LNCAP (cell line): ENCODE results near the gene SEPSECS.

ENCODE experiments used
- TF ChIP-seq, protein P1 (sequence below): fragments of 450-650 bp; IDR thresholded peaks from 2 replicates; pipeline ENCODE4 v1.5.1; 2017; ENCODE audit warnings: mild to moderate bottlenecking

The SEPSECS gene

DNA sequence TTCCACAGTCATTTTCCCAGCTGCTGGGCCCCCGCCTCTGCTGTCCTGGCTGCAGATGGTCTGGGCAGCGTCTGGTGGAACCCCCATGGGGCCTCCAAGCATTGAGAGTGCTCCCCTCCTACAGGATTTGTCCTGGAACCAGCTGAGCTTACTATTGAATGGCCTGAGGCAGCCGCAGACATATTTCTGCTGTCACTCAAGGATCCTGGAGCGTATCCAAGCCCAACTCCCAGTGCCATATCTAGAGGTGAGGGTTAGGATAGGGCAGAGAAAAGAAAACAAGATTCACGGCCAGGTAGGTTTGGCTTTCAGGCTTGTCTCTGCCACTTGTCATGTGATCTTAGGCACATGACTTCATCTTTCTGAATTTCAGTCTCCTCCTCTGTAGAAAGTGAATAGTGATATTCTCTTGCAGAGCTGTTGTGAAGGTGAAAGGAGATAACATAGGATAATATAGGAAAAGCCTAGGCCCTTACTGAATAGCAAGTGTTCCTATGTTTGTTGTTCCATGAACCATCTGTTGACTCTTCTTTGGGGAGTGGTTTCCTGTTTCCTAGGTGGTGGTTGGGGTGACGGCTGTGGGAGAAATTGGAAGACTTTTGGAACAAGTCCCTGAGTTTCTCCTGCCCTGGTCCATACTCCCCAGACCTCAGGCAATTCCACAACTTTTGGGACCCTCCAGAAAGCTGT lies 52.3 kb downstream of the SEPSECS start:
- TF ChIP-seq, protein P1, sequence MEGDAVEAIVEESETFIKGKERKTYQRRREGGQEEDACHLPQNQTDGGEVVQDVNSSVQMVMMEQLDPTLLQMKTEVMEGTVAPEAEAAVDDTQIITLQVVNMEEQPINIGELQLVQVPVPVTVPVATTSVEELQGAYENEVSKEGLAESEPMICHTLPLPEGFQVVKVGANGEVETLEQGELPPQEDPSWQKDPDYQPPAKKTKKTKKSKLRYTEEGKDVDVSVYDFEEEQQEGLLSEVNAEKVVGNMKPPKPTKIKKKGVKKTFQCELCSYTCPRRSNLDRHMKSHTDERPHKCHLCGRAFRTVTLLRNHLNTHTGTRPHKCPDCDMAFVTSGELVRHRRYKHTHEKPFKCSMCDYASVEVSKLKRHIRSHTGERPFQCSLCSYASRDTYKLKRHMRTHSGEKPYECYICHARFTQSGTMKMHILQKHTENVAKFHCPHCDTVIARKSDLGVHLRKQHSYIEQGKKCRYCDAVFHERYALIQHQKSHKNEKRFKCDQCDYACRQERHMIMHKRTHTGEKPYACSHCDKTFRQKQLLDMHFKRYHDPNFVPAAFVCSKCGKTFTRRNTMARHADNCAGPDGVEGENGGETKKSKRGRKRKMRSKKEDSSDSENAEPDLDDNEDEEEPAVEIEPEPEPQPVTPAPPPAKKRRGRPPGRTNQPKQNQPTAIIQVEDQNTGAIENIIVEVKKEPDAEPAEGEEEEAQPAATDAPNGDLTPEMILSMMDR: no peak

DNA sequence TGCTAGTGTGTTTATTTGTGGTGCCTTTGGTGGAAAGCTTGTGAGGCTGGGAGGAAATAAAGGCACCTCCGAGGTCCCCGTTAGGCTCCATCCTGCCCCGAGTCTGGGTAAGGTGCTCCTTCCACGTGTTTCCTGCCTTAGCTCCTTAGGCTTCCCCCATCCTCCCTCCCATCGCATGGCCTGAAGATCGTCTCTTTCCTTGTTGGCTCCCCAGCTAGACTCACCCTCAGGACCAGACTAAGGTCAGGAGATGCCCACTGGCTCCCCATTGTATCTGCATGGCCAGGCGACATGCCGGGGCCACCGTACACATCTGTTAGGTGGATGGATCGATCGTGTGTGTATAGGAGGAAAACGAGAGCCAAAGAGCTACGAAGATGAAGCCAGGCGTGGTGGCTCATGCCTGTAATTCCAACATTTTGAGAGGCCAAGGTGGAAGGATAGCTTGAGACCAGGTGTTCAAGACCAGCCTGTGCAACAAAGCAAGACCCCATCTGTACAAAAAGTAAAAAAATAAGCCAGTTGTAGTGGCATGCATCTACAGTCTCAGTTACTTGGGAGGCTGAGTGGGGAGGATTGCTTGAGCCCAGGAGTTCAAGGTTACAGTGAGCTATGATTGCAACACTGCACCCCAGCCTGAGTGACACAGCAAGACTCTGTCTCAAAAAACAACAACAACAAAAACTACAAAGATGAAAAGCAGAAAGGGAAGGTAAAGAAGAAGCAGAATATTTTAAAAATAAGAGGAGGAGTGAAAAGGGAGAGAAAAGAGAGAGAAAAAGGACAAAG lies 53.7 kb downstream of the SEPSECS start:
- TF ChIP-seq, protein P1: no peak

DNA sequence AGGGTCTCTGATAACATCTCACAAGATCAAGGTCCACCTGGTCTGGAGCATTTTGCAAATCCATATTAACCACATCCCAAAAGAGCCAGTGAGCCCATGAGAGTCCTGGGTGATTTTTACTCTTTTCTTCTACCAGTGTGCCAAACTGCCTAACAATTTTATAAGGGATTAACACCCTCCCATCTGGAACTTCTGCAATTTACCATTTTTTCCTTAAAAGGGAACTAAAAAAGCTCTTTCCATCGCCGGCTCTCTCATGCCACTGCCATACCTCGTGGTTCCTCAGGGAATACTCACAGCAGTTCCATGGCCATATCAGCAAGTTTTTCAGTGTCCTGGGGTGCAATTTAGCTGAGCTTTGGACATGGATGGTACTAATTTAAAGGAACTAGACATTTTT lies 55.7 kb downstream of the SEPSECS start:
- TF ChIP-seq, protein P1: no peak

DNA sequence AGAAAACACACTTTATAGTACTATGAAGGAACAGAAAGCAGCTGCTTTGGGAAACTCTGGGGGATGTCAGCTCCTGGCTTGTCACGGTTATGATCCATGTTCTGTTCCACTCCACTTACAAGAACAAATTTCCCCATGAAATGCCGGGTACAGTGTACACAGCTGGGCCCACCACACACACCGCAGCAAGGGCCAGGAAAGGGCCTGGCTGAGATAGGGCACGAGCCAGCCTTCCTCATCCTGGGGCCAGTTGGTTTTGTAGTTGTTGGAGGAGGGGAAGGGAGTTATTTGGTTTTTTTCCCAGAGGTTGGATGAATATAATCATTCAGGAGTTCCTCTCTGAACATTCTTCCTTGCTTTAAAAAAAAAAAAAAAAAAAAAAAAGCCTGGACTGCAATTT lies 56.8 kb downstream of the SEPSECS start:
- TF ChIP-seq, protein P1: no peak

DNA sequence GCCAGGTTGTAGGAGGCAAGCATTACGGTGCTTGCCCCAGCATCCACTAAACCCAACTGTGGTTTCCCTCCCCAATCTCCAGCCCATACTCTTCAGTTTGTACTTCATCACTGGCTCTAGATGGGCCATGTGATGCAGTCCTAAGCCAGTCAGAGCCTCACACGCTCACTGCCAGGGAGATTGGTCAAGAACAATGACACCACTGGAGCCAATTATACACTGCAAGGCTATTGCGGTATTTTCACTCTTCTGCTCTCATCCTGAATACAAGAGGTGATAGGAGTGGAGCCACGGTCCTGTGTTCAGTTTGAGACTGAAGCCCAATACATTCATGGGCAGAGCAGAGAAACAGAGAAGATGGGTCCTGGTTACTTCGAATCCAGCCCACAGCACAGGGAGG lies 58.4 kb downstream of the SEPSECS start:
- TF ChIP-seq, protein P1: no peak

DNA sequence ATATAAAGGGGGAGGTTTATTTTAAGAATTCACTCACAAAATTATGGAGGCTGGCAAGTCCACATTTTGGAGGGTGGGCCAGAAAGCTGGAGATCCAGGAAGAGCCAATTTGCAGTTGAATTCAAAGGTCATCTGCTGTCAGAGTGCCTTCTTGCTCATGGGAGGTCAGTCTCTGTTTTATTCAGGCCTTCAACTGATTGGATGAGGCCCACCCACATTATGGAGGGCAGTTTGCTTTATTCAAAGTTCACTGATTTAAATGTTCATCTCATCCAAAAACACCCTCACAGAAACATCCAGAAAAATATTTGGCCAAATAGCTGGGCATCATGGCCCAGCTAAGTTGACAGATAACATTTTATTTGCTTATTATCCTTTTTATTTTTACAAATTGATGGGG lies 59.5 kb downstream of the SEPSECS start:
- TF ChIP-seq, protein P1: no peak

DNA sequence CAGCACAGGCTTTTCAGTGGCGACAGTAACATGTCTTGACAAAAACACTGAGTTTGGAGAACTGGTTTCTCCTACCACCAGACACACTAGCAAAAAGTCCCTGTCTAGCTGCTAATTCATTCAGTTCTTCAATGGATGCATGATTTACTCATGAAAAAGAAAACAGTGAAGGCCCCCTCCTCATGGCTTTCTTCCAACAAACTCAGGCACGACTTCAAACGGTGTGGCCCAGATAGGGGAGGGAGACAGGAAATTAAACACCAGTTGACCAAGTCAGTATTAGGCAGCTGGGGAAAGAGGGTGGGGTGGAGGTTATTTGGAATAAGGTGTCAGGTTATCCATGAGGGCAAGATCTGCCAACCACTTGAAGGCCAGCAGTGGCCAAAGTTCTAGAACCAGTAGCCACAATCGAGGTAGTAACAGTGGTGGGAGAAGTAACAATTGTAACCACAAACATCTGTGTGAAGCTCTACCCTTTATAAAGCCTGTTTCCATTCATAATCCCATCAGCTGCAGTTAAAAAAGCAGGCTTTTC lies 60.2 kb downstream of the SEPSECS start:
- TF ChIP-seq, protein P1: no peak
